H1 (cell line): ENCODE measurements around the gene PLOD1. TPM values are rescaled to one million over a fixed set of nuclear protein-coding genes. Genes with fewer than 3 reads are reported as not detected.

Experiments used
- CTCF ChIA-PET: fragments of 300-600 bp; sonication (Branson Sonifier 250); formaldehyde crosslinking; loops from one replicate; lab custom pipeline; 2021; ENCODE audit not compliant: partially characterized antibody; lab: Charles Lee
- POLR2A ChIA-PET: fragments of 300-600 bp; sonication (Branson Sonifier 250); formaldehyde crosslinking; loops from one replicate; lab custom pipeline; 2021; ENCODE audit warnings: inconsistent platforms; ENCODE audit not compliant: partially characterized antibody; lab: Charles Lee
- DNase-seq, 2 experiments: peaks; one replicate each; pipeline versions ENCODE4 v3.0.0 to v3.0.0-alpha.2; 2010 to 2022; ENCODE audit warnings: low spot score in 2 of 2, low read depth in 1 of 2, mixed read lengths in 1 of 2
- FAIRE-seq: peaks from 2 replicates; lab custom pipeline; 2011; peaks lifted over from hg19 to GRCh38; lab: Jason Lieb, UNC
- H2AFZ ChIP-seq: 2 replicates; pipeline ENCODE4 v1.8.1; 2012; ENCODE audit warnings: low read length, inconsistent platforms
- H2AK5ac ChIP-seq: 2 replicates; pipeline ENCODE4 v1.6.1; 2013; ENCODE audit warnings: low read depth, low read length
- H2BK120ac ChIP-seq: replicated peaks from 2 replicates; pipeline ENCODE3; 2013; ENCODE audit warnings: low read depth, low read length, inconsistent platforms
- H2BK12ac ChIP-seq: 2 replicates; pipeline ENCODE4 v1.6.1; 2013; ENCODE audit warnings: low read depth, low read length
- H2BK15ac ChIP-seq: 2 replicates; pipeline ENCODE4 v1.6.1; 2013; ENCODE audit warnings: low read length
- H2BK20ac ChIP-seq: 2 replicates; pipeline ENCODE4 v1.6.1; 2013; ENCODE audit warnings: low read length
- H2BK5ac ChIP-seq: 2 replicates; pipeline ENCODE4 v1.6.1; 2013; ENCODE audit warnings: low read depth, low read length
- H3K14ac ChIP-seq: 2 replicates; pipeline ENCODE4 v1.6.1; 2013; ENCODE audit warnings: inconsistent platforms; ENCODE audit not compliant: insufficient read length
- H3K18ac ChIP-seq: 2 replicates; pipeline ENCODE4 v1.6.1; 2013; ENCODE audit warnings: low read length; ENCODE audit errors: extremely low read depth
- H3K23ac ChIP-seq: 2 replicates; pipeline ENCODE4 v1.6.1; 2013; ENCODE audit warnings: inconsistent platforms; ENCODE audit not compliant: insufficient read length
- H3K23me2 ChIP-seq: 2 replicates; pipeline ENCODE4 v1.6.1; 2013; ENCODE audit warnings: low read depth, low read length
- H3K27ac ChIP-seq: 2 replicates; pipeline ENCODE4 v1.6.1; 2011; ENCODE audit warnings: low read depth, low read length, inconsistent platforms
- H3K27me3 ChIP-seq, 4 experiments: replicated peaks in 1 of 4; 1 replicate in 1 of 4; 2 replicates in 3 of 4; pipeline versions ENCODE4 v1.6.1 to v1.8.1; 2011 to 2013; ENCODE audit warnings: low read length in 3 of 4, mild to moderate bottlenecking in 3 of 4, inconsistent platforms in 2 of 4, mixed read lengths in 2 of 4, moderate library complexity in 1 of 4; ENCODE audit not compliant: control insufficient read depth in 3 of 4, insufficient read depth in 3 of 4; ENCODE audit errors: extremely low read depth in 1 of 4
- H3K36me3 ChIP-seq, 4 experiments: 2 replicates each; pipeline versions ENCODE4 v1.6.1 to v1.8.1; 2011 to 2013; ENCODE audit warnings: mild to moderate bottlenecking in 4 of 4, low read length in 3 of 4, moderate library complexity in 2 of 4, control low read depth in 1 of 4, inconsistent platforms in 1 of 4; ENCODE audit not compliant: insufficient read depth in 4 of 4, control insufficient read depth in 2 of 4
- H3K4ac ChIP-seq: replicated peaks from 2 replicates; pipeline ENCODE3; 2013; ENCODE audit warnings: low read length, low read depth, mixed read lengths, inconsistent platforms; ENCODE audit not compliant: insufficient read length
- H3K4me1 ChIP-seq, 4 experiments: replicated peaks in 1 of 4; 1 replicate in 1 of 4; 2 replicates in 3 of 4; pipeline versions ENCODE4 v1.6.1 to v1.8.1; 2011 to 2013; ENCODE audit warnings: low read length in 3 of 4, inconsistent platforms in 2 of 4, mixed read lengths in 1 of 4; ENCODE audit not compliant: insufficient read depth in 4 of 4, control insufficient read depth in 3 of 4
- H3K4me2 ChIP-seq, 2 experiments: 2 replicates each; pipeline versions ENCODE4 v1.6.1 to v1.8.1; 2011 to 2013; ENCODE audit warnings: low read depth in 2 of 2, low read length in 2 of 2, control low read depth in 1 of 2, inconsistent platforms in 1 of 2, mild to moderate bottlenecking in 1 of 2; ENCODE audit not compliant: insufficient read depth in 1 of 2
- H3K4me3 ChIP-seq, 4 experiments: fragments of 200-600, 300-600 bp in 1 of 4; sonication (generic), shearing (Covaris generic), sonication (Bioruptor Twin) in 1 of 4; 2 replicates each; pipeline versions ENCODE4 v1.5.1 to v1.8.1; 2011 to 2016; ENCODE audit warnings: low read length in 4 of 4, low read depth in 3 of 4, control low read depth in 2 of 4, inconsistent platforms in 2 of 4, mild to moderate bottlenecking in 2 of 4, mixed read lengths in 1 of 4, moderate library complexity in 1 of 4; ENCODE audit not compliant: insufficient read depth in 2 of 4; ENCODE audit errors: extremely low read depth in 1 of 4
- H3K56ac ChIP-seq: replicated peaks from 2 replicates; pipeline ENCODE3; 2013; ENCODE audit warnings: low read depth, mild to moderate bottlenecking, mixed read lengths, low read length, inconsistent platforms; ENCODE audit not compliant: insufficient read length
- H3K79me1 ChIP-seq: 2 replicates; pipeline ENCODE4 v1.6.1; 2013; ENCODE audit warnings: low read depth, low read length, control low read depth
- H3K79me2 ChIP-seq, 2 experiments: 2 replicates each; pipeline versions ENCODE4 v1.6.1 to v1.8.1; 2012 to 2013; ENCODE audit warnings: low read length in 2 of 2, mild to moderate bottlenecking in 2 of 2, inconsistent platforms in 1 of 2; ENCODE audit not compliant: insufficient read depth in 2 of 2, control insufficient read depth in 1 of 2
- H3K9ac ChIP-seq, 4 experiments: replicated peaks in 1 of 4; 1 replicate in 1 of 4; 2 replicates in 3 of 4; pipeline versions ENCODE4 v1.6.1 to v1.8.1; 2011 to 2013; ENCODE audit warnings: low read depth in 3 of 4, low read length in 3 of 4, control low read depth in 2 of 4, mild to moderate bottlenecking in 2 of 4, moderate library complexity in 2 of 4, inconsistent platforms in 1 of 4; ENCODE audit errors: extremely low read depth in 1 of 4
- H3K9me3 ChIP-seq, 2 experiments: 2 replicates each; pipeline versions ENCODE4 v1.6.1 to v1.8.1; 2012 to 2013; ENCODE audit warnings: mild to moderate bottlenecking in 2 of 2, moderate library complexity in 2 of 2, control low read depth in 1 of 2, inconsistent platforms in 1 of 2, low read depth in 1 of 2, low read length in 1 of 2, mixed read lengths in 1 of 2; ENCODE audit not compliant: insufficient read depth in 2 of 2
- H4K20me1 ChIP-seq, 2 experiments: replicated peaks in 1 of 2; 2 replicates each; pipeline versions ENCODE3 to v1.8.1; 2011 to 2013; ENCODE audit warnings: inconsistent platforms in 2 of 2, low read length in 2 of 2, mild to moderate bottlenecking in 1 of 2; ENCODE audit not compliant: insufficient read depth in 2 of 2, control insufficient read depth in 1 of 2
- H4K5ac ChIP-seq: 2 replicates; pipeline ENCODE4 v1.6.1; 2013; ENCODE audit warnings: low read length, low read depth, mixed read lengths, inconsistent platforms; ENCODE audit not compliant: insufficient read length
- H4K8ac ChIP-seq: 2 replicates; pipeline ENCODE4 v1.8.0; 2013; ENCODE audit warnings: mild to moderate bottlenecking, moderate library complexity, low read length, inconsistent platforms; ENCODE audit not compliant: insufficient read depth; ENCODE audit errors: extremely low read depth
- H4K91ac ChIP-seq: replicated peaks from 2 replicates; pipeline ENCODE3; 2013; ENCODE audit warnings: low read length, mixed read lengths, inconsistent platforms; ENCODE audit not compliant: insufficient read length
- CTBP2 ChIP-seq: IDR thresholded peaks from 2 replicates; pipeline ENCODE4 v1.7.0; 2011; ENCODE audit warnings: borderline replicate concordance, mild to moderate bottlenecking, moderate library complexity, mixed read lengths, low read length; ENCODE audit not compliant: insufficient read depth, insufficient read length
- JUND ChIP-seq: IDR thresholded peaks from 2 replicates; pipeline ENCODE4 v1.6.1; 2011; ENCODE audit warnings: mild to moderate bottlenecking, improper control_type of control experiment, low read length
- POLR2A ChIP-seq, 2 experiments: IDR thresholded peaks; 1 replicate in 1 of 2; 2 replicates in 1 of 2; pipeline ENCODE4 v1.6.1; 2011; ENCODE audit warnings: low read depth in 2 of 2, low read length in 2 of 2, mild to moderate bottlenecking in 2 of 2; ENCODE audit errors: control extremely low read depth in 1 of 2
- POU5F1 ChIP-seq: IDR thresholded peaks from 2 replicates; pipeline ENCODE4 v1.6.1; 2011; ENCODE audit warnings: low read depth, mild to moderate bottlenecking, low read length, moderate library complexity
- RFX5 ChIP-seq: IDR thresholded peaks from 2 replicates; pipeline ENCODE4 v1.6.1; 2011; ENCODE audit warnings: low read depth, low read length, improper control_type of control experiment, borderline replicate concordance
- SP4 ChIP-seq: IDR thresholded peaks from 2 replicates; pipeline ENCODE4 v1.6.1; 2012; ENCODE audit warnings: low read length, inconsistent platforms
- TAF7 ChIP-seq: optimal IDR thresholded peaks from 2 replicates; pipeline ENCODE3; 2011; ENCODE audit warnings: low read depth, mild to moderate bottlenecking, inconsistent platforms, low read length, moderate library complexity, borderline replicate concordance
- USF2 ChIP-seq: IDR thresholded peaks from 2 replicates; pipeline ENCODE4 v1.6.1; 2011; ENCODE audit warnings: low read length, improper control_type of control experiment
- WGBS, 2 experiments: shearing (Covaris generic) in 1 of 2; methylation state at CpG; one replicate each; pipeline versions ENCODE4 v1.1.6 to v1.1.7; 2013 to 2015; ENCODE audit warnings: low lambda C conversion rate in 2 of 2, mixed read lengths in 2 of 2, inconsistent platforms in 1 of 2, low coverage in 1 of 2, missing lambda C conversion rate in 1 of 2; ENCODE audit not compliant: insufficient replicate concordance in 2 of 2, insufficient coverage in 1 of 2, insufficient read length in 1 of 2; ENCODE audit errors: extremely low coverage in 1 of 2, missing lambda C conversion rate in 1 of 2; 5-methylcytosine and 5-hydroxymethylcytosine counted together
- polyA plus RNA-seq, 7 experiments: library from polyadenylated mRNA; depleted of rRNA in 3 of 7; stranded (reverse) in 5 of 7; unstranded in 2 of 7; fragments of >200 nt in 5 of 7; fragments of 200-250 nt in 2 of 7; gene quantifications; 1 replicate in 5 of 7; 2 replicates in 1 of 7; 4 replicates in 1 of 7; pipeline versions ENCODE4 v1.2.1 to v1.2.3, GENCODE V29; 2011 to 2013; ENCODE audit warnings: missing spikeins in 2 of 7, mixed read lengths in 2 of 7
- total RNA-seq: library from RNA; stranded (reverse); fragmentation: NEBNext Ultra II Directional; extraction: Animal tissue kit (Norgen Biotek cat#: 25700); gene quantifications from 2 replicates; pipeline ENCODE4 v1.2.1, GENCODE V29; 2021

The PLOD1 gene
- total and polyA plus RNA-seq, 2 of the 8 experiments (the other 6 are each of a cell fraction or from before 2014, with no cell fraction given), result 44.9 to 51.8 TPM

GRCh38 chr1:11906870-11907269 is 27.6 kb upstream of the PLOD1 start:
- H2BK120ac ChIP-seq, result peak overlapping the region; percentile 34
- peaks cover 3% of the 10 kb centered on the region for H3K23me2 ChIP-seq
- no peak overlapping the region for H3K27ac ChIP-seq
- no peaks in the 10 kb centered on the region for H3K79me2 ChIP-seq
- H3K79me1 ChIP-seq, result no peaks in the 10 kb centered on the region
- peak overlapping the region; percentile 24 for H3K18ac ChIP-seq
- no peak overlapping the region for H3K23ac ChIP-seq
- CTCF ChIA-PET, result interaction anchor here (1.4 to 3.2 kb wide), 2 partner anchors 28 to 69 kb away, joined by 3 to 11 read pairs; partner anchors contain the start of gene PLOD1
- H3K14ac ChIP-seq, result no peak overlapping the region
- POLR2A ChIA-PET, result interaction anchor here (0.9 to 10.0 kb wide), 15 partner anchors 13 to 224 kb away, joined by 3 to 263 read pairs (median 36); partner anchors contain the start of genes MIIP, NPPA, NPPB and PLOD1
- peaks cover 0 to 4% (median 1%) of the 10 kb centered on the region in 4 experiments; a peak in 3 of 7 replicates for H3K4me1 ChIP-seq
- peak overlapping the region; percentile 9; the same call in 1 of the 2 replicates for H4K8ac ChIP-seq
- no peak overlapping the region for H2AK5ac ChIP-seq
- H2BK12ac ChIP-seq, result 0 out of 2 replicates have a peak overlapping the region, but pooled peaks have one; percentile 18
- no peak overlapping the region for H3K4ac ChIP-seq
- DNase-seq, result no peak
- peak overlapping the region; percentile 67; the same call in 1 of the 2 replicates for H2AFZ ChIP-seq
- peak overlapping the region; percentile 15; the same call in 1 of the 2 replicates for H2BK5ac ChIP-seq
- WGBS, 2 experiments, result 76% methylated on average over 6 of the region's 10 CpGs; no CpG with 5 or more reads in 1 of the 2 experiments
- TF ChIP-seq JUND, result no peak
- TF ChIP-seq POLR2A (IDR thresholded peaks at IDR 0.05; ENCODE audit: control extremely low read depth in 1 of 2, low read depth in 2 of 2, low read length in 2 of 2), result no peak
- TF ChIP-seq CTBP2, result no peak
- no peak for TF ChIP-seq POU5F1
- TF ChIP-seq RFX5, result no peak
- no peak for TF ChIP-seq TAF7
- no peak for TF ChIP-seq SP4
- no peak for TF ChIP-seq USF2
- H3K4me2 ChIP-seq, result no peak overlapping the region
- H4K5ac ChIP-seq, result no peak overlapping the region
- H2BK15ac ChIP-seq, result no peak overlapping the region
- no peaks in the 10 kb centered on the region for H3K36me3 ChIP-seq
- H3K56ac ChIP-seq, result no peak overlapping the region
- H4K20me1 ChIP-seq, result no peaks in the 10 kb centered on the region
- no peaks in the 10 kb centered on the region for H3K27me3 ChIP-seq
- no peak for FAIRE-seq
- H3K4me3 ChIP-seq, result no peak overlapping the region
- H4K91ac ChIP-seq, result no peak overlapping the region
- H3K9ac ChIP-seq, result no peak overlapping the region; a peak in 1 of 7 replicates
- no peak overlapping the region for H2BK20ac ChIP-seq
- H3K9me3 ChIP-seq, result no peaks in the 10 kb centered on the region
